ENCODE measurements around the gene ZBTB21.
"Not testable (repeated sequence)": the region's sequence is repeated elsewhere in the genome, so short reads cannot be mapped to it uniquely, and the experiment has no call there.

The ZBTB21 gene

DNA sequence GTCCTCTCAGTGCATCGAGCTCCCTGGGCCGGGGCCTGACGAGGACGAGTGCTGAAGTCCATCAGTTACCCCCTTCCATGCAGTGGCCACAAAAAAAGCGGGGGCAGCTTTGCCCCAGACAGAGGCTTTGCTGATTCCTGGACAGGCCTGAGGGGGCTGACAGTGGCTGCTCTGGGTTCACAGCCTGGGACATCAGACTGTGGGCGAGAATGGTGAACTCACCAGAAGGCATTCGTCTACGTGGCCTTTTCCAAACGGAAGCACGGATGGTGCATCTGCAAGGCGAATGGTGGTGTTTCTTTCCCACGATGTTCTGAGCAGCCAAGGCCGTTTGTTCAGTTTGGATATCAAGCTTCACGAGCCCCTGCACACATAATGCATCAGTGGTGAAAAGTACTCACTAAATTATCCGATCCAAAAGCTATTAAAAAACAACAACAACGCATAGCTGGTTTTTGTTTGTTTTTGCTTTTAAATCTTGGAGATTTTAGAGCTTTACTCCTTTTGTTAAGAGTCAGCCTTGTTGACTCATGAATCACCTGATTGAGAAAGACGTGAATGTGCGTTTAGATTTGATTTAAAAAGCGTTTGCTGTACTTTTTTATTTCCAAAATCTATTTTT lies 6.3 kb upstream of the ZBTB21 start:
- no peak for DNase-seq

DNA sequence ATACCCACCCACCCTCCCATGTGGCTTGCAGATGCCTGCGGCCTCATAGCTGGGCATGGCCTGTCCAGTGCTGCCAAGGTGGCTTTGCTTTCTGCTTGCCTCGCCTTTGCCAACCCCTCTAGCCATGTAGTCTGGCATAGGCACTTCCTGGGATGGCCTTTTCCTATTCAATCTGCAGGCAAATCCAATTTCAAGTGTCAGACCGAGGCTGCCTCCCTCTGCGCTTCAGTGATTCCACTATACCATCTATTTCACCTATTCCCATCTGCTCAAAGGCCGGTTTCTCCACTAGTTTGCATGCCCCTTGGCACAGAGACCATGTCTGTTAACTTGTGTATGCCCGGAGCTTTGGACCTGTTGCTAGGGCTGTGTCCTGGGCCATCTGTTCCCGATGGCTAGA lies 3.8 kb upstream of the ZBTB21 start:
- no peak for DNase-seq

DNA sequence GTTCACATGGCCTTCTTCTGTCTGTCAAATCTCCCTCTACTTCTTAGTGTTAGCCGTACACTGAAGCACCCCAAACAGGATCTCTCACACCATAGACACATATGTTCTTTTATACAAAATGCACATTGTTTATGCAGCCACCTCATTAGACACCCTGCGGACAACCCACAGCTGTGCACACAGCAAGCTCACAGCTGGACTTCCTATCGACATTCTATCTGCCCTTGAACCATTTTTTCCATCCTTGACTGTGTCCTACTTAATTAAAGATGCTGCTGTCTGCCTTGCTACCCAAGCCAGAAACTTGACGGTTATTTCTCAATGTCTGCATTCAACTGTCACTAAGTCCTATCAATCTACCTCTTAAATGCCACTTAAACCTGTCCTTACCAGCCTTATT lies 3.2 kb upstream of the ZBTB21 start:
- no peak for DNase-seq

DNA sequence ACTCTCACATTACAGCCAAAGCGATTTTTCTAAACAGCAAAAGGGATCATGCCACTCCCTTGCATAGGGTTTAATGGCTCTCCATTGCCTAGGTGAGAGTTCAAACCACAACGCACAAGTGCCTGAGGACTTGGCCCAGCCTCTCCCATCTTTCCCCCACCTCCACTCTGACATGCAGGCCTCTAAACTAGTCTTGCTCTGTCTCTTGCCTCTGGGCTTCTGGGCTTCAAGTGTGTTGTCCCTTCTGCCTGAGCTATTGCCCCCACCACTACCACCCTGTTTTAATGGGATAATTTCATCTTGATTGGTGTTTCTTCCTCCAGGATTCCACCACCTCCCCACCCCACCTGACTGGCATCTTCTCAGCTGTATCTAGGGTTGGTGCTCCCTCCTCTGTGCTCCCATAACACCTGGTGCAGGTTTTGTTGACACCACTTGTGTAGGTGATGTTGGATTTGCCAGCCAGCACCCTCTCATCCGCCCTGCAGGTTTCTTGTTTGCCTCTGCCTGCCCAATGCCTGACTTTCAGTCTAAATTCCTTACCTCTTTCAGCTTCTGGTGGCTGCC lies 2.7 kb upstream of the ZBTB21 start:
- no peak for DNase-seq

DNA sequence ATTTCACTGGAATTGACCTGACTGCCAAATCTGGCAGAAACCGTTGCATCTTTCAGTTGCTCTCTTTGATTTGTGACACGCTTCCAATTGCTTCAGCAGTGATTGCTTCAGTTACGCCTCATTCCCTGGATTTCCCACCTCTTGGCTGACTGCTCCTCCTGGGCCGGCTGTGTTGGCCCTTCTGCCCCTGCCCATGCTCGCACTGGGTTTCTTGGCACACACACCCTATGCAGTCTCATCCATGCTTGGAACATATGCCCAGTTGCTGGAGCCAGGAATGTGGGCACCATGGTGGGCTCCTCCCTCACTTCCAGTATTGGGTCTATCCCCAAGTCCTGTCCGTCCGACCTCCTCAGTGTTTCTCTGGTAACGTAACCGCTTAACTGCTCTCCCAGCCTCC lies 2.2 kb upstream of the ZBTB21 start:
- DNase-seq, result no peak

DNA sequence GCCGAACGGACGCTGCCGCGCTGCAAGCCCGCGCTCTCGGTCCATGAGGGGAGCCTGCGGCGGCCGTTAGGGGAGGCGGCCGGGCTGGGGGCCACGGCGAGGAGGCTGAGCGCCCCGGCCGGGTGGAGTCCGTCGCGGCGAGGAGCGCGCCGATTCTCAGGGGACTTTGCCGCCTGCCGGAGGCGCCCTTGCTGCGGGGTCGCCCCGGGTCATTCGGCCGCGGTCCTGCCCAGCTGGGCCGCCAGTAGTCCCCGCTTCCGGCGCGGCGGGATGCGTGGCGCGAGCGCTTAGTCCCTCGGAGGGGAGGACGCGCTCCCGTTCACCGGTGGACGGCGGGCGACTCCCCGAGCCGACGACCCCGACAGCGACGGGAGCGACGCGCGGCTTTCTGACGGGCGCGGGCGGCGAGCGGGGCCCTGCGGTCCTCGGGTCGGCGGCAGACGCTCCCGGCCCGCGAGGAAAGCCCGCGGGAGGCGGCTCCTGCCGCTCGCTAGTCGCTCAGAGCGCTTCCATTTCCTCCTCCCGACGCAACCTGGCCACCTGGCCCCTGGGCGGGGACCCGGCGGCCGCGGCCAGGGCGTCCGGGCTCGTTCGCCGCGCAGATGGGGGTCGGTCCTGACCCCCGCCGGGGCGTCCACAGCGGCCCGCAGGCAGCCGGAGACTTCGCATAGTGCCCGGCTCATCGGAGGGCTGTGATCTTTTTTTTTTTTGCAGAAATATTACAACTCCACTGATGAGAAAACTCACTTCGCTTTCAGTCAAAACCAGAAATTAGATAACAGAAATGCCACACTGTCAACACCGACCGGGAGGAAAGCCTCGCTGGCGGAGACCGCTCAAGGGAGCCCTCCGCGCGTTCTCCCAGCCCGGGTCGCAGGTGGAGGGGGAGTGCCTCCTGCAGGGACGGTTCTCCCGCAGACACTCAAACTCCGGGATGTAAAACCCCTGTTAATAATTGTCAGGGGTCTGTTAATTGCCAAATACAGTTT lies 641 bp upstream of the ZBTB21 start:
- DNase-seq, result no peak

DNA sequence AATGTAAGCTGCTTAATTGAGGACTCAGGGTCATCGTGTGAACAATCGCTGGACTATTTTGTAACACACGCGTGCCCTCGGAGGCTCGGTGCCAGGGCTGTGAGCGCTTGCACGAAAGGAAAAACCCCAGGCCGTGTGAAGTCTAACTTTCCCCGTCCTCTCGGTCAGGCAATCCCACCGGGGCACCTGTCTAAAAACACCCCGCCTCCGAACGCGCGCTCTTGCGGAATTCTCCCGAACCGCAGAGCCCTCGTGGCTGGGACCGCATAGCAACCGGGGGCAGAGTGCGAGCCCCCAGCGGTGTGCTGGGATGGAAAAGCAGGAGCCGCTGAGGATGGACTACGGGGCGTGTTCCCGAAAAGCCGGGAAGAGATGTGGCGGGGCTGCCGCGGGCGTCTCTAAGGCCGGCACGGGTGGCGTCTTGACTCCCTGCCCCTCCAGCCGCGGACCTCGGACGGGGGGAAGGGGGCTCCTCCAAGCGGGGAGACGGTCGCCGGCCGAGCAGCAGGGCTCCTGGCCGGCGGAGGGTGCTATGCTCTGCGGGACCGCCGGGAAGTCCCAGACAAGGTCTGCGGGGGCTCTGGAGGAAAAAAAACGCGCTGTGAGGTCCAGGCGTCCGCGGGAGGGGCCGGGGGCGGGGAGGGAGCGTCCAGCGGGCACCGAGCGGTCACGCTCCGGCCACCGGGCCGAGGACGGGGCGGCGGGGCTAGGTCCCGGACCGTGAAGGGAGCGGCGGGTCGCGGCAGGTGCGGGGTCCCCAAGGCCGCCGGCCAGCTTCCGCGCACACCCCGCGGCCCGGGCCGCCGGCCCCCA lies 936 bp downstream of the ZBTB21 start:
- DNase-seq, result no peak

DNA sequence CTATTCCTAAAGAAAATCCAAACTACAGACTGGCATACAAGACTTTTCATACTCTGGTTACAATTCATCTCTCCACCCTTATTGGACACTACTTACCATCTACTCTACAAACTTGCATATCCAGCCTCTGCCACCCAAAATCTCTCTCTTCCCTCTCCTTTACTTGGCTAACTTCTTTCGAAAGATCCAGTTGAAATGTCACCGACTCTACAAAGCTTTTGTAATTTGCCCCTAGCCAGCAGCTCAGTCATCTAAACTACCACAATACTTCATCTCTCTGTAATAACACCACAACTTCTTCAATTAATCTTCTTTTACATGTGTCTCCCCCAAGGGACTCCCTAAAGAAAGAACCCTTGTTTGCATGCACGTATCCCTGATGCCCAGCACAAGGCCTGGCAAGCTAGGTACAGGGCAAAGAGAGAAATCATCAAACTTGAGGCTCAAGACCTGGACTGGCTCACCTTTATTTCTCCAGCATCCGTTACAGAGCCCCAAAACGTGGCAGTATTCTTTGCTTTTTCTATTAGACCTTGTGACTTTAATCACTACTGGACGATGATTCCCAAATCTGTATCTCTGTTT lies 2.7 kb downstream of the ZBTB21 start:
- DNase-seq, result no peak

DNA sequence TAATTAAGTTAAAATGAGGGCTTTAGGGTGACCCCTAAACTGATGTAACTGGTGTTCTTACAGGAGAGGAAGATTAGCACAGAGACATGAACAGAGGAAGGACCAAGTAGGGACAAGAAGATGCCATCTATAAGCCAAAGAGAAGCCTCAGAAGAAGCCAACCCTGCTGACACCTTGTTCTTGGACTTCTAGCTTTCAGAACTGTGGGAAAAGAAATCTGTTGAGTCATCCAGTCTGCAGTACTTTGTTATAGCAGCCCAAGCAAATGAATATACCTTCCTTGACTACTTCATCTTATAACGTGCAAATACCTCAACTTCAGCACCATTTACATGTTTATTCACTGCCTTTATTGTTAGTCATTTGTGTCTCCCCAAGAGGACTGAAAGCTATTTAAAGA lies 3.4 kb downstream of the ZBTB21 start:
- no peak for DNase-seq

DNA sequence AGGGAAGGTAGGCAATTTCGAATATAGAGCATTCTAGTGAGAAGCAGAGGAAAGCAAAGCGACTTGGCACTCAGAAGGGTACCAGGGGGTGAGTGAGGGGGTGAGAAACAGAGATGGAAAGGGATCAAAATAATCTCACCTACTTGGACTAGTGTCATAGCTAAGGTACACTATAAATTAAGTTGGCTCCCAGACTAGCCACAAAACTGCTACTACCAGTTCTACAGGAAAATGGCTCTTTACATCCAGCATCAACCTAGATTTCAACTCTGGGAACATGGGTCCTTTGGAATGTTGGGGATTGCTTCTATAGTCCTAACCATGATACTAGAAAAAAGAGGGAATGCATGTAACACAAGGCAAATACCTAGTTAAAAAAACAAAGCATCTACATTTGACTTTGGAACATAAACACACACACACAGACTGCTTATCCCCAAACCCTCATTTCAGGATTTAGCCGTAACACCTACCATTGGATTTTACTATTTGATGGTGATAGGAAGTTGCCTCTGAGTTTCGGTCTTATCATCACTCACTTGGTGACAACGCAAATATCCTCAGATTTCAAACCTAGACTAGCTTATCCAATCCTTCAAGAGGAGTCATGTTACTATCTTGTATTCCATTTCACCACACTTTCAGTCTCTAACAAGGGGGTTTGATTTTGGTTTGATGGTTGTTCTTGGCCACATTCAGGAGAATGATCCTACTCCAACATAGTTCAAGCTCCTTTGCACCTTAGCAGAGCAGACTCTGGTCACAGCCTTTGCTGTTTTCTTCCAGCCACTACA lies 5.6 kb downstream of the ZBTB21 start:
- DNase-seq, result no peak

DNA sequence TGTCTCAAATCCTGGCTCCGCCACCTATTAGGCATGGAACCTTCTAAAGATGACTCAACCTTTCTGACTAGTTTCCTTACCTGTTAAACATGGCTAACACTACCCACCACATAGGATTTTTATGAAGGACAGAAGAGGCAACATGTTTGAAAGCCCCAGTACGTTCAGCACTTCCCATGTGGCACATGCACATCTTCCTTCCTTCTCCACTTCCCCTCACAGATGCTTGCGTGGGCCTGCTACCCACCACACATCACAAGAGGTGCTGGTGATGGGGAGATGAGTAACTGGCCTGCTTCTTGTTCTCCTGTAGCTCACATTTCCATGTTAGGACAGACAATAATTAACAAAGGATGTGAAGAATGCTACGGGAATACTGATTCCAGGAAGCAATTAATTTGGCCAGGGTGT lies 7.1 kb downstream of the ZBTB21 start:
- no peak for DNase-seq

DNA sequence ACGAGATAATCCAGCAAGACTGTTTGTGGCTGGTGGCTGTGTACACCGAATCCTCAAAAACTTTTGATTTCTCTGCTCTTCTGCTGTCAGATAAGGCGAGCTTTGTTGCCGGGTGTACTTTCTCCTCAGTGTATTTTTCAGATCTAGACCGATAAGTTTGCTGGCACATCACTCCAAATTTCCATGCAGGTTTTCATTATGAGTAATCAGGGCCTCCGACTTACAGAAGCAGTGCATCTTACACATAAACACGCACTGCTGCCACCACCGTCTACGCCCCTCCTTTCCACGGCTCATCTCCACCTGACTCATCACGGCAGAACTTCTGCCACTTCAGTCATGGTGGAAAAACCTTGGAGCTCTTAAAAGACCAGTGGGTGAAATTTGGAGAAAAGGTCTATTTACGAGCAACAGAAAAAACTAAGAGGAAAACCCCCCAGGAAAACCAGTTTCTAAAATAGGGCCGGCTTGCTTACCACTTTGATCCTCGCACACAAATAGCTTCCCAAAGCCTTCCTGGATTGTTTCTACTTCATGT lies 7.7 kb downstream of the ZBTB21 start:
- no peak for DNase-seq

DNA sequence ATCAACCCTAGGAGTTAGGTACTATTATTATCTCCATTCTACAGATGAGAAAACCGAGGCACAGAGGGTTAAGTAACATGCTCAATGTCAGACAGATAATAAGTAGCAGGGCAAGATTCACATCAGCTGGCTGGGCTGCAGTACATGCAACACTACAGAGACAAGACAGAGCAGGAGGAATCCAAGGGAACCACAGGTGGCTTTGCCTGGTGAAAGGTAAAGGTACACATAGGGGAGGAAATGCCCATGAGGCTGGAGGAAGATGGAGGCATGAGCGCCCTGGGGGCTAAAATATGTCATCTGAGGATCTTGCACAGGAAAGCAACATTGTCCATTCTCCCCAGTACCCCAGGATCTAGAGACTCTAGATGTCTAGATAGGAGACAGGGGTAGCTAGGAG lies 8.4 kb downstream of the ZBTB21 start:
- DNase-seq, result no peak

DNA sequence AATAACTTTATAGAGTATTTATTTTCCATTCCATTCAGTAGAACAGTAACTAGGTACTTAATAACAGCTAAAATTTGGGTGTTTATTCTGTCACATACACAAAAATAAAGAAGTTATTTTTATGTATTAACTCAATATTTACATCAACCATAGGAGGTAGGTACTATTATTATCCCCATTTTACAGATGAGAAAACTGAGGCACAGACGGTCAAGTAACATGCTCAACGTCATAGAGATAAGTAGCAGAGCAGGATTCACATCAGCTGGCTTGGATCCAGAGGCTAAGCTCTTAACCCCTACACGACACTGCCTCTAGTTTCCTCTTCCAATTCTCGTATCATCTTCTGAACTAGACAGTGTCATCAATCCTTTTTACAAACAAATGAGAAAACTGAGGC lies 9.3 kb downstream of the ZBTB21 start:
- no peak for DNase-seq

DNA sequence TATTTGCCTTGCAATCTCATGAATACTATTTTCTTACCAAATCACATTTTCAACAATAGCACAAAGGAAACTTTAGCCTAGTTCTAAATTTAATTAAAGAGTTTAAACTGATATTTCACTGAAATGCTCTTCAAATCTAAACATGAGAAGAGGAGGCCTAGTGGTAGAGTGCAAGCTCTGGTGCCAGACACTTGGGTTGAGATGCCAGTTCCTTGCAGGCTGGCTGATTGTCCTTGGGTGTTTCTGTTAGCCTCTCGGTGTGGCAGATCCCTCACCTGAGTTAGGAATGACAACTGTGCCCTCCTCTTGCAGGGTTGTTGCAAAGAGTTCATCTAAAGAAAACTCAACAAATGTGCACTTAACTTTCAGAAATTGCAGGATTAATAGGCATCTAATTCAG lies 12.5 kb downstream of the ZBTB21 start:
- no peak for DNase-seq

DNA sequence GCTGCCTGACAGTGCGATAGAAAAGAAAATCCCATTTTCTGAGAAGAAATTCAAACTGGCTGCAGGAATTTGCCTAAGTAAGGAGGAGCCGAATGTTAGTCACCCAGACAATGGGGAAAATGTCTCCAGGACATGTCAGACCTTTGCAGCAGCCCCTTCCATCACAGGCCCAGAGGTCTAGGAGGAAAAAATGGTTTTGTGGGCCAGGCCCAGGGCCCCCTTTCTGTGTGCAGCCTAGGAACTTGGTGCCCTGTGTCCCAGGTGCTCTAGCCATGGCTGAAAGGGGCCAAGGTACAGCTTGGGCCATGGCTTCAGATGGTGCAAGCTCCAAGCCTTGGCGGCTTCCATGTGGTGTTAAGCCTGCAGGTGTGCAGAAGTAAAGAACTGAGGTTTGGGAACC lies 14.6 kb downstream of the ZBTB21 start:
- DNase-seq, result no peak

DNA sequence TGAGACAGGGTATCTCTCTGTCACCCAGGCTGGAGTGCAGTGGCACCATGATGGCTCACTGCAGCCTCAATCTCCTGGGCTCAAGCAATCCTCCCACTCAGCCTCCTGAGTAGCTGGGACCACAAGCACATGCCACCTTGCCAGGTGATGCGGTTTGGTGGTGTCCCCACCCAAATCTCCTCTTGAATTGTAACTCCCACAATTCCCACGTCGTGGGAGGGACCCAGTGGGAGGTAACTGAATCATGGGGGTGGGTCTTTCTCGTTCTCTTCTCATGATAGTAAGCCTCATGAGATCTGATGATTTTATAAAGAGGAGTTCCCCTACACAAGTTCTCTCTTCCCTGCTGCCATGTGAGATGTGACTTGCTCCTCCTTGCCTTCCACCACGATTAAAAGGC lies 15.5 kb downstream of the ZBTB21 start:
- DNase-seq, result not testable (repeated sequence)

DNA sequence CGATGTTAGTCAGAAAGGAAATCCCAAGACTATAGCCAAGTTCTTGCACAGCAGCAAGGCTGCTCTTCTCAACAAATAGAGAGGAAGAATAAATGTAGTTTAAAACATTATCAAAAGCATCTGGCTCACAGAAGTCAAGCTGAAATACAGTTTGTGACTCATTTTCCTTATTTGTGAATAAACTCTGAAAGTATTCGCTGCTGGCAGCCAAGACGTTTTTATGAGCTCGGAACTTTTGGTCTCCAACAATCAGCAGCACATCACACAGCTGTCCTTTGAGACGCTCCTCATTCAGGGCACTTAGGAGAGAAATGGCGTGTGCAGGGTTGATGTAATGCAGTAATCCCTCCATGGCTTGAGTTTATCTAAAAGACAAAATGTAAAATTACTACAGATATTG lies 16.4 kb downstream of the ZBTB21 start:
- DNase-seq, result no peak

DNA sequence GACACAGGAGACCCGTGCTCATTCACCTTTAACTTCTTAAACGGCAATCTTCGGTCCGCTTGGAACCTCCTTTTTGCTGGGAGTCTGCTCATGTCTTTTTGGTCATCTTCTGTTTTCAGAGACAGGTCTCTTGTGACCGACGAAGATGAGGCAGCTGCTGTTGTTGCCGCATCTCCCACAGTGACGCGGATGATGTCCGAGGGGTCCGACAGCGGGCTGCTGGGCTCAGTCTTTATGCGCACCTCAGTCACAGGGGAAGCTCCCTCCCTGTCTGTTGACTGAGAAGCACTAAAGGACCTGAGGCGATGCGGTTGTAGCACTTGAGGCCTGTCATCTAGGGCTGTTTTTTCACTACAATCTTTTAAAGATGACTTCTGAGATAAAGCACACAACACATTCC lies 17.6 kb downstream of the ZBTB21 start:
- DNase-seq, result no peak

DNA sequence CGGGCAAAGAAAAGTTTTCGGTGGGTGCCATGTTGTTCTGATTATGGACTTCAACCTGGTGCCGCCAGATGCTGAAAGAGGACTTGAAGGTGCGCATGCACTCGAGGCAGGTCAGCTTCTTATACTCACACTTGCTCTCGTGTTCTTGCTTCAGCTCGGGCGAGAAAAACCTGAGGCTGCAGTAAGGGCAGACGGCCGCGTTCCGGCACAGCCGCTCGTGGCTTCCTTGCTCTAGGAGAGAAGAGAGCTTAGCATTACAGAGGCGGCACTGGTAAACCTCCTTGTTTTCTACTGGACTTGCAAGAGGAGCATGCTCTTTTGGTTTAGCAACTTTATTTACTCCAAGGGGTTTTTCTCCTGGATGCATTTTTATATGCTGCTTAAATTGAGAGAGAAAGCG lies 18.5 kb downstream of the ZBTB21 start:
- DNase-seq, result no peak

DNA sequence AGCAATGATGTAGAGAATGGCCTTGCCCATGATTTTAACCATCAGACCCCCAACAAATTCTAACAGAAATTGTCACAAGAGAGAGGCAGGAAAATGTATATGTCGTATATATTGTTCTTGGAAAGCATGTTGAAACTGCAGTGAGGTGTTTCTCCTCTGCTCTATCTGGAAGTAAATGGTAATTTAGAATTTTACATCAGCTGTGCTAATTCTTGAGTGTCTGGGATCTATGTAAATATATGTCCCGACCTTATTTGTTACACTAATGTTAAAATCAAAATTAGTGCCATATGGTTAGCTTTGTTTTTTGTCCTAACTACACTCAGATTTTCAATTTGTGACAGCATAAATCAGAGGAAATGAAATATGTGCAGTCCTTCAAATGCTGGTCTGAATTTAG lies 20.5 kb downstream of the ZBTB21 start:
- no peak for DNase-seq

DNA sequence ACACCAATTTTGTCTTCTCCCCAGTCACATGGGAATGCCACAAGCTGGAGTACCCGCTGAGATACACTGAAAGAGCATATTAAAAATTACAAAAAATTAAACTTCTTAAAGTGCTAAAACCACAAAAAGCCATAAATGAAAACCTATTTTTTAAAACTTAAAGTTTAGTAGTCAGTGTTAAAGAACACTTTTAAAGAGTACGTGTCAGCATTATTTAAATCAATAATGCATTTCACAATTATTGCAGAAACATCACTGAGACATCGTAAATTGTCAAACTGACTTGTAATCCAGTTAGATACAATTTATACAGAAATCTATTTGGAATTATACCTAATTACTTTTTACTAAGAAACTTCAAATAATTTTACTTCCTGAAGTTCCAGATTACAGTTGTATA lies 22.9 kb downstream of the ZBTB21 start:
- no peak for DNase-seq

Data from SIG-M5 (cell line).